ENCODE data around the gene ST6GALNAC1. TPM values are rescaled to one million over a fixed set of nuclear protein-coding genes. Genes with fewer than 3 reads are reported as not detected.

Gene ST6GALNAC1
- total and polyA plus RNA-seq, 7 donors, result 0.38 to 3.6 (median 0.56) TPM

GRCh38 chr17:76626442-76626841, 17.1 kb downstream of the ST6GALNAC1 start:
- WGBS, 3 donors, result 75 to 79% (median 78%) methylated on average over 9 to 11 of the region's 11 CpGs

DNA sequence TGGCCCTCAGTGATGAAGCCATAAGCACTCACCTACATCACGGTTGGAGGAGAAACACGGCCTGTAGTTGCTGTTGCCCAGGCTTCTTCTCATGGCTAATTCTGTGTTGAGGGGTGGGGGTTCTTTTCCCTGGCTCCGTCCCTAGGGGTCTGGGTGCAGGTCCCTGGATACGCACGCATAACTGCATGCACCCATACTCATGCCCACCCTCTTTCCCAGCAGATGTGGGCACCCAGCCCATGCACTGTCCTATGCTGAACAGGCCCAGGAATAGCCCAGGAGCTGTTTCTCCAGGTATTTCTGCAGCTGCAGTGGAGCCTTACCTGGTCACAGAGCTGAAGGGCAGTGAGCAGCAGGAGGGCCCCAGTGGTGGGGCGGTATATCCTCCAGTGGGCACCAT, 18.1 kb downstream of the ST6GALNAC1 start:
- no peak overlapping the region for H3K27ac ChIP-seq
- WGBS, 3 donors, result 76 to 89% (median 85%) methylated on average over 6 of the region's 6 CpGs
- intact Hi-C loops (cut with DNase I), result no loop called here
- no peak overlapping the region for H3K4me3 ChIP-seq
- DNase-seq (no peak), ATAC-seq (no peak)
- no peak for TF ChIP-seq CTCF (IDR thresholded peaks at IDR 0.05)
- no peaks in the 10 kb centered on the region for H3K36me3 ChIP-seq (ENCODE audit: insufficient read depth in 1 of 2, low read depth in 1 of 2)
- no peaks in the 10 kb centered on the region for H3K27me3 ChIP-seq (ENCODE audit: insufficient read depth in 3 of 3, low read length in 2 of 3)
- H3K9me3 ChIP-seq, result no peaks in the 10 kb centered on the region
- H3K4me1 ChIP-seq, result peaks cover 4% of the 10 kb centered on the region

More at GRCh38 chr17:76626442-76626841, 17.1 kb downstream of the ST6GALNAC1 start:
- no peak for DNase-seq
- Histone ChIP-seq H3K4me1 (peaks cover 4% of the 10 kb centered on the region), H3K36me3 (ENCODE audit: insufficient read depth in 1 of 2, low read depth in 1 of 2) (no peaks in the 10 kb centered on the region), H3K9me3 (no peaks in the 10 kb centered on the region), H3K4me3 (no peak overlapping the region), H3K27me3 (ENCODE audit: insufficient read depth in 3 of 3, low read length in 2 of 3) (no peaks in the 10 kb centered on the region), H3K27ac (no peak overlapping the region)
- no peak for TF ChIP-seq CTCF (IDR thresholded peaks at IDR 0.05)
- intact Hi-C loops (cut with DNase I), result no loop called here
- no peak for ATAC-seq

DNA sequence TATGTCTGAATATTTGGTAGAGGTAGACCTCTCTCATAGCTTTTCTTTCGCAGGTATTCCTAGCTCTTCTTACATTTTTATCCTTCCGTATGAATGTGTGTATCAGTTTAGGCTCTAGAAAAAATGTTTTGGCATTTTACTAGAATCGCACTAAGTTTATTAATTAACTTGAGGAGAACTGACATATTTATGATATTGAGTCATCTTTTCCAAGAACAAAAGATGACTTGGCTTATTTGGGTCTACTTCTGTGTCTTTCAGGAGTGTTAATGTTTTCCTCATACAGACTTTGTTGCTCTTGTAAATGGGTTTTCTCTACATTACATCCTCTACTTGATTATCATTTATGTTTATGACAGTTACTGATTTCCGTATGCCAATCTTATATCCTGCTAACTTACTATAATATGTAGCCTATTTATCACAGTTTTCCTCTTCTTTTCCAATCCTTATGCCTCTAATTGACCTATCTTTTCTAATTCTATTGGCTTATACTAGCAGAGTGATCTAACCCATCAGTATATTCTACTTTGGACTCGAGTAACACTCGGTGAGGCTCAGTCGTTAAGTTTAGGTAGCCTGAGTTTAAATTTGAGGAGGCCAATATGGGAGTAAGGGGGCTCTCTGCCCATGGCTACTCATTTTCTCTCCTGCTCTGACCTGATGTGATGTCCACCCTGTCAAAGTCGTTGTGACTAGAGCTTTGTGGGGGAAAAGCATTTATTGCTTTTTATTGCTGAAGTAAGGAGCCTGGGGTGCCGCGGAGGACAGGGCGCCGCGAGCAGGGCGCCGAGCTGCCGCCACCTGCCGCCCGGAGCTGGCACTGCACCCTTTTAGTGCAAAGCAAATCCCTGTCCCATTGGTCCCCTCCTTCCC, 20.0 kb downstream of the ST6GALNAC1 start:
- ATAC-seq, result peak; percentile 86 to 99 (median 94)
- Histone ChIP-seq H3K27me3 (ENCODE audit: insufficient read depth in 3 of 3, low read length in 2 of 3) (no peaks in the 10 kb centered on the region), H3K4me3 (no peak overlapping the region), H3K27ac (no peak overlapping the region), H3K36me3 (ENCODE audit: insufficient read depth in 1 of 2, low read depth in 1 of 2) (no peaks in the 10 kb centered on the region), H3K9me3 (no peaks in the 10 kb centered on the region), H3K4me1 (peaks cover 4% of the 10 kb centered on the region)
- intact Hi-C loops (cut with DNase I), result loop anchor here (1.0 to 5.0 kb wide), 2 partner anchors 100 to 101 kb away; no protein-coding TSS in a partner anchor
- peak; percentile 95 for TF ChIP-seq CTCF (IDR thresholded peaks at IDR 0.05)
- 24 to 30% (median 27%) methylated on average over 18 of the region's 18 CpGs for WGBS, 3 donors
- peak; percentile 78 to 86 for DNase-seq

GRCh38 chr17:76617838-76618237, 25.7 kb downstream of the ST6GALNAC1 start:
- no peak for TF ChIP-seq CTCF (IDR thresholded peaks at IDR 0.05)
- ATAC-seq (no peak), DNase-seq (no peak)
- no peak overlapping the region for H3K27ac ChIP-seq
- 75 to 83% (median 79%) methylated on average over 2 of the region's 2 CpGs for WGBS, 3 donors
- no peaks in the 10 kb centered on the region for H3K27me3 ChIP-seq (ENCODE audit: insufficient read depth in 3 of 3, low read length in 2 of 3)
- no peaks in the 10 kb centered on the region for H3K4me1 ChIP-seq
- H3K36me3 ChIP-seq (ENCODE audit: insufficient read depth in 1 of 2, low read depth in 1 of 2), result no peaks in the 10 kb centered on the region
- intact Hi-C loops (cut with DNase I), result no loop called here
- H3K9me3 ChIP-seq, result no peaks in the 10 kb centered on the region
- no peak overlapping the region for H3K4me3 ChIP-seq

Measured in psoas muscle (tissue), 8 donors.